GM21447 (cell line): Measurements from ENCODE around the gene TCAF1.
A peak's percentile ranks its signal among the peaks of the same experiment; 100 is the strongest.
"Not testable (repeated sequence)": the region's sequence is repeated elsewhere in the genome, so short reads cannot be mapped to it uniquely, and the experiment has no call there.

Experiments
- ATAC-seq: cut with Tn5 transposase; IDR thresholded peaks from one replicate; pipeline ENCODE4 v1.9.1; 2021; ENCODE audit not compliant: unreplicated experiment

TCAF1 gene

GRCh38 chr7:143871534-143871933 is 30.4 kb downstream of the TCAF1 start:
- not testable (repeated sequence) for ATAC-seq

DNA sequence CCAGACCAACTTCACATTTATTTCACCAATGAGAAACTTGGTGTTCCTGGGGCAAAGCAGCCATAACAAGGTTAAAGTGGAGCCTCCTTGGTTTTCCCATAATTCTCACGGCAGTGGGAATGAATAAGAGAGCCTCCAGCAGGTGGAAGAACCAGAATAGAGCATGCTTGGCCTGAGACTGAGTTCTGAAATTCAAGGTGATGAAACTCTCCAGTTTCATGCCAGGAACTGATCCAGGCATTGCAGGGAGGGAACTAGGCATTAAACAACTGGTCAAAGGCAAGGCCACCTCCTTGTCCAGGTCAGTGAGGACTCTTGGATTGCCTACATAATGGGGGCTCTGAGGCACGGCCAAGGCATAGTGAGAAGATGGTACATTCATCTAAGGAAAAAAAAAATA is 44.0 kb downstream of the TCAF1 start:
- not testable (repeated sequence) for ATAC-seq

- not testable (repeated sequence) for ATAC-seq
Observed at GRCh38 chr7:143855443-143855842, 46.5 kb downstream of the TCAF1 start.

- ATAC-seq, result no peak
Observed at GRCh38 chr7:143850682-143851081, 51.3 kb downstream of the TCAF1 start.

DNA sequence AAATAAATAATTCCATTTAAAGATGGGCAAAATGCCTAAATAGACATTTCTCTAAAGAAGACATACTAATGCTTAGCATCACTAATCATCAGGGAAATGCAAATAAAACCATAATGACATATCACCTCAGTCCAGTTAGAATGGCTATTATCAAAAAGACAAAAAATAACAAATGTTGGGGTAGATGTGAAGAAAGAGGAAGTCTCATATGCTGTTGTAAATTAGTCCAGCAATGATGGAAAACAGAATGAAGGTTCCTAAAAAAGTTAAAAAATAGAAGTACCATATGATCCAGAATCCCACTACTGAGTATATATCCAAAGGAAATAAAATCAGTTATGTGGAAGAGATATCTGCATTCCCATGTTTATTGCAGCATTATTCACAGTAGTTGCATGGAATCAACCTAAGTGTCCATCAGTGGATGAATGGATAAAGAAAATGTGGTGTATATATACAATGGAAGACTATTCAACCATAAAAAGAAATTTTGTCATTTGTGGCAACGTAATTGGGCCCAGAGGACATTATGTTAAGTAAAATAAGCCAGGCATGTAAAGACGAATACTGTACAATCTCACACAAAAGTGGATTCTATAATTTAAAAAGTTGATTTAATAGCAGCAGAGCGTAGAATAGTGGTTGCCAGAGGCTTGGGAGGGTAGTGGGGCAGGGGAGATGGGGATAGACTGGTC is 52.0 kb downstream of the TCAF1 start:
- ATAC-seq, result no peak

DNA sequence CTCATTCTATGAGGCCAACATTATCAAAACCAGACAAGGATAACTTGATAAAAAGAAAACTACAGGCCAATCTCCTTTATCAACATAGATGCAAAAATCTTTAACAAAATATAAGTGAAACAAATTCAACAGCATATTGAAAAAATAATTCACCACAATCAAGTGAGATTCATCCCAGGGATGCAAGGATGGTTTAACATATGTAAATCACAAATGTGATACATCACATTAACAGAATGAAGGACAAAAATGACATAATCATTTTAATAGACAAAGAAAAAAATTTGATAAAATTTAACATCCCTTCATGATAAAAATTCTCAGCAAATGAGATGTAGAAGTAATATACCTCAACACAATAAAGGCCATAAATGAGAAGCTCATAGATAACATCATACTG is 53.8 kb downstream of the TCAF1 start:
- ATAC-seq, result no peak

DNA sequence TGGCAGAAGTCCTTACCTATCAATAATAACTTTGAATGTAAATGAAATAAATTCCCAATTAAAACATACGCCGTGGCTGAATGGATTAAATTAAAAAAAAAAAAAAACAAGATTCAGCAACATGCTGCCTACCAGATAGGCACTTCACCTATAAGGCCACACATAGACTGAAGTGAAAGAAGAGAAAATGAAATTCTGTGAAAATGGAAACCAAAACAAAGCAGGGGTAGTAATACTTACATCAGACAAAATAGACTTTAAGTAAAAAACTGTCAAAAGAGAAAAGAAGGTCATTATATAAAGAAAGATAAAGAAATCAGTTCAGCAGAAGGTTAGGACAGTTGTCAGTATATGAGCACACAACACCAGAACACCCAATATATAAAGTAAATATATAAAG is 55.3 kb downstream of the TCAF1 start:
- ATAC-seq, result peak; percentile 73

GRCh38 chr7:143841696-143842095 is 60.3 kb downstream of the TCAF1 start:
- ATAC-seq, result not testable (repeated sequence)

DNA sequence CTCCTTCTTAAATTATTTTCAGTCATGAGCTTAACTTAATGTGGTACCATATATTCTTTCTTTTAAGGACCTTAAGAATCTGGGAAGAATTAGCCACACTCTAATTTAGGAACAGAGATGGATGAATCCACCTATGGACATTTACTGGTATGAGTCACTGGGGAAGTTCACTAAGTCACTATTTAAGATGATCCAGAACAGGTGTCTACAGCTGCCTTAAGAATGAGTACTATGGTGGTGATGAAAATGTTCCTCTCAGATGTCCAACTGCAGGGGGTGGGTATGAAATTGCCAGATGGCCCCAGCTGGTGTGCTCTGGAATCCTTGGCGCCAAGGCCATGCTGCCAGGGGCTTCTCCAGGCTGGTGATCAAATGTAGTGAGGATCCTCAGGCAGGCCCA is 61.9 kb downstream of the TCAF1 start:
- ATAC-seq, result not testable (repeated sequence)

- peak; percentile 53 for ATAC-seq
Observed at GRCh38 chr7:143837223-143837622, 64.8 kb downstream of the TCAF1 start.

DNA sequence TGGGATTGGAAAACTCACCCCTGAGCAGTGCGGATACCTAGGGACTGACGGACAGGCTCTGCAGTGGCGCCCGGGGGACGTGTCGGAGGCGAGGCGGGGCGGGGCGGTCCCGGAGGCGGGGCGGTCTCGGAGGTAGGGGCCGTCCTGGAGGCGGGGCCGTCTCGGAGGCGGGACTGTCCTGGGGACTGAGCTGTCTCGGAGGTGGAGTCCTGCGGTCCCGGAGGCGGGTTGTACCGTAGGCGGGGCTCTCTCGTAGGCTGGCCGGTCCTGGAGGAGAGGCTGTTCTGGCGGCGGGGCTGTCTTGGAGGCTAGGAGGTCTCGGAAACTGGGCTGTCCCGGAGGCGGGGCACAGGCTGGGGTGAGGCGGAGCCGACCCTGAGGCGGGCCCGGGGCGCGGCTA is 65.4 kb downstream of the TCAF1 start:
- ATAC-seq, result peak; percentile 76

- ATAC-seq, result peak; percentile 39
Observed at GRCh38 chr7:143836088-143836487, 65.9 kb downstream of the TCAF1 start.

- ATAC-seq, result not testable (repeated sequence)
Observed at GRCh38 chr7:143826578-143826977, 75.4 kb downstream of the TCAF1 start.

GRCh38 chr7:143824295-143825135 is 77.5 kb downstream of the TCAF1 start:
- ATAC-seq, result not testable (repeated sequence)

DNA sequence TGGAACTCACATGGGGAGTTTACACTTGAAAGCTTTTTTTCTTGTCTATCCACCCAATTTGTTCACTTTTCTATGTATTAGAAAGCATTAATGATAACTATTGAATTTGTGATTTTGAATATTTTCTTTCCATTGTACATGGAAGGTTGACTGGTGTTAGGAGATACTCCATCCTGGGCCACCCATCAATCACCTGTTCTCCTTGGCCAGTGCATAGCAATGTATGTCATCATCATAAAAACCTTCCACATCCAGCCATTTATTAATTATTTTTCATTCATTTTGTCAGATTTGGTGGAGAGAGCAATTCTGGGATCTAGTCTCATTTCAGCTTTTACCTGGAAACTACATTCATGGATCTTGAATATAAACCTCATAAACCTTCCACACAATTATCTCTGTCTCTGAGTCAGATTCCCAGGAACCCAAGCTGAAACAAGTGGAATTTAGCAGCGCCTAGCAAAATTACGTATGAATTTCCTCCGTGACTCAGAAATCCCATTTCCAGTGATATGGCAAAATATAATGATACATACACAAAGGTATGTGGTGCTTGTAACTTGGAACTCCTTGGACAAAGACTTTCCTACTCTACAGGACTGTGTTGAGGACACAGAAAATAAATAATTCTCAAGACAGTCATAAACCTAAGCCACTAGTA is 78.2 kb downstream of the TCAF1 start:
- not testable (repeated sequence) for ATAC-seq

- not testable (repeated sequence) for ATAC-seq
Observed at GRCh38 chr7:143821392-143822277, 80.3 kb downstream of the TCAF1 start.

DNA sequence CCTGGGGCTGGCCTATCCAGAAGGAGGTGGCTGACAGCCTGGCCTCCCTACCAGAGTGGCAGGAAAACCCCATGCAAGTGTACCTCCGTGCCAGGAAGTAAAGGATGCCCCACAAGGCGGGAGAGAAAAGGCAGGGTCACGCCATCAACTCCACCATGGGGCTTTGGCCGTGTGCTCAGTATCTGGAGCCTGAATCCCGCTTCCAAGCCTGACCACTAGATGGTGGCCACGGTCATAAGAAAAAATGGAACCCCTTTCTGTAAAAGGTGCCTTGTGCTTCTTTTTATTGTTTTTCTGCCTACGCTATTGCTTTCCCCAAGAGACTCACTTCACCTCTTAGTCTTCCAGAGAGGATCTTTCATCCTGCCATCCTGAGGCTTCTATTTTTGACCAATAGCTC is 84.1 kb downstream of the TCAF1 start:
- ATAC-seq, result peak; percentile 82

DNA sequence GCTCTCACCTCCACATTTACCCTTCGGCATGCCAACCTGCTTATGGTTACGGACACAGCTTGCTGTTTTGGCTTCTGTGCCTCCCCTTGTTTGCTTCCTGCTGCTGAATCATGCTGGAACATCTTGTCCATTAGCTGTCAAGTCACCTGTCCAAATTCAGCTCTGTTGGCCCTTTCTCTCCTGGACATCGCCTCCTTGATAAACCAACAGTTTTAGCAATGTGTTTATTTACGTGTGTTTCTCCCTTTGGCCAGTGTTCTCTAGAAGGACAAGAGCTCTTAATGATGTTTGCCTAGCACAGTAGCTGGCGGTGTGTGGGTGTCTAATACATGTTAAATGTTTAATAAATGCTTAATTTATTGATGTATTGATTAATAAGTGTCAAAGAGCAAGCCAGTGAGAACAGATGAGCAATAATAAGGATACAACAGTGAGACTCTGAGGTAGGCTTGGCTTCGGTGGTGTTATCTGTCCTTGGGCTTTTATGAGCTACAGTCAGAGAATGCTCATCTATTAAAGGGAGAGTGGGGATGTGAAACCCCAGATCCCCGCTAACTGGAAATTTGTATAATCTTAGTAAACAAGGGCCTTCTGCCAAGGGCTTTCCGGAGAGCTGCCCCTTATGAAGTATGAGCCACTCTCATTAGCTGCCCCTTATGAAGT is 85.4 kb downstream of the TCAF1 start:
- ATAC-seq, result not testable (repeated sequence)

GRCh38 chr7:143810639-143811038 is 91.3 kb downstream of the TCAF1 start:
- ATAC-seq, result not testable (repeated sequence)

GRCh38 chr7:143806664-143807071 is 95.3 kb downstream of the TCAF1 start:
- ATAC-seq, result not testable (repeated sequence)
